Lung (tissue), 12 donors: Measurements from ENCODE around the gene PTPRE. TPM values are rescaled to one million over a fixed set of nuclear protein-coding genes. Genes with fewer than 3 reads are reported as not detected.

Experiments
- ATAC-seq: fragments of 200-7000 bp; cut with Tn5 transposase; one replicate; pipeline ENCODE4 v1.9.1; 2020; ENCODE audit warnings: moderate number of reproducible peaks; ENCODE audit not compliant: insufficient read depth, low FRiP score
- DNase-seq, 3 donors: peaks; one replicate each; pipeline ENCODE4 v3.0.0-alpha.2; 2013 to 2017
- H3K27ac ChIP-seq, 2 donors: one replicate each; pipeline ENCODE4 v1.5.1; 2013; ENCODE audit warnings: mild to moderate bottlenecking in 2 of 2, moderate library complexity in 2 of 2, control low read depth in 1 of 2, inconsistent platforms in 1 of 2, low read depth in 1 of 2, low read length in 1 of 2
- H3K27me3 ChIP-seq, 3 donors: one replicate each; pipeline ENCODE4 v1.5.1; 2013; ENCODE audit warnings: low read length in 2 of 3; ENCODE audit not compliant: control insufficient read depth in 3 of 3, insufficient read depth in 3 of 3
- H3K36me3 ChIP-seq, 4 donors: one replicate each; pipeline ENCODE4 v1.5.1; 2013; ENCODE audit warnings: low read length in 4 of 4, mild to moderate bottlenecking in 1 of 4, moderate library complexity in 1 of 4; ENCODE audit not compliant: control insufficient read depth in 4 of 4, insufficient read depth in 4 of 4
- H3K4me1 ChIP-seq, 5 donors: one replicate each; pipeline ENCODE4 v1.5.1; 2013; ENCODE audit warnings: low read length in 5 of 5, mild to moderate bottlenecking in 2 of 5, moderate library complexity in 1 of 5; ENCODE audit not compliant: control insufficient read depth in 5 of 5, insufficient read depth in 5 of 5
- H3K4me3 ChIP-seq: one replicate; pipeline ENCODE4 v1.5.1; 2013; ENCODE audit warnings: mild to moderate bottlenecking, control low read depth, moderate library complexity
- H3K9ac ChIP-seq, 2 donors: one replicate each; pipeline ENCODE4 v1.5.1; 2013; ENCODE audit warnings: low read length in 2 of 2, control low read depth in 1 of 2; ENCODE audit not compliant: insufficient read depth in 1 of 2
- H3K9me3 ChIP-seq, 4 donors: one replicate each; pipeline ENCODE4 v1.5.1; 2013; ENCODE audit warnings: low read length in 3 of 4, mild to moderate bottlenecking in 1 of 4, moderate library complexity in 1 of 4; ENCODE audit not compliant: control insufficient read depth in 4 of 4, insufficient read depth in 3 of 4
- CTCF ChIP-seq: IDR thresholded peaks from 2 replicates; pipeline ENCODE4 v1.5.1; 2012; ENCODE audit warnings: mild to moderate bottlenecking; ENCODE audit errors: control extremely low read depth, extremely low read depth
- WGBS, 2 donors: extraction: QIAGEN DNeasy Blood & Tissue Kit; methylation state at CpG; one replicate each; pipeline ENCODE4 v1.1.7; 2013; 5-methylcytosine and 5-hydroxymethylcytosine counted together
- polyA plus RNA-seq, 2 donors: library from polyadenylated mRNA; stranded (reverse); fragments of 200-250 nt; gene quantifications; one replicate each; pipeline ENCODE4 v1.2.1, GENCODE V29; 2013
- total RNA-seq, 2 donors: library from RNA; depleted of rRNA in 1 of 2; stranded (reverse); fragments of >200 nt in 1 of 2; gene quantifications; one replicate each; pipeline ENCODE4 v1.2.1, GENCODE V29; 2014 to 2021
- donor health status: control.
- donor health status: control.
- donor health status: Bipolar disorder and iron deficiency.
- donor health status: healthy.
- donor health status: DM: yes; HTN: yes; CAD: no.

The PTPRE gene
- total and polyA plus RNA-seq, 4 donors = 15.5 to 68.7 (median 36.5) TPM

GRCh38 chr10:128046953-128047290 is 140.0 kb downstream of the PTPRE start:
- H3K9ac ChIP-seq = no peak overlapping the region
- peak overlapping the region in 1 of 2 donors; percentile 87 for H3K27ac ChIP-seq

DNA sequence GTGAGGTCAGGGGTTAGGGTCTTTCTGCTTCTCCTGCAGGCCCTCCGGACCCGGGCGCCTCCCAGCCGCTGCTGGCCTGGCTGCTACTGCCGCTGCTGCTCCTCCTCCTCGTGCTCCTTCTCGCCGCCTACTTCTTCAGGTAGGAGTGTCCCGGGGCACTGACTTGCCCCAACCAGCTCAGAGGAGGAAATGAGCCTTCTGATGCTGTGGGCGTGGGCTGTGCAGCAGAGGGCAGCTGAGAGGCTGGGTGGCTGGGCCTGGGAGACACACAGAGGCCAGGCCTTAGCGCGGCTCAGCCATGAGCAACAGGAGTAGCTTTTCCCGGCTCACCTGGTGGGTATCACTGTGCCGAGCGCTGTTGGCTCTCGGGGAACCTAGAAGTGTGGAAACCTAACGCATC is 140.4 kb downstream of the PTPRE start:
- ATAC-seq = peak; percentile 92
- 7 to 16% methylated on average over 17 of the region's 17 CpGs for WGBS, 2 donors

More at GRCh38 chr10:128046953-128047290, 140.0 kb downstream of the PTPRE start:
- no peak for ATAC-seq
- no peak for TF ChIP-seq CTCF
- 71 to 77% methylated on average over 10 of the region's 10 CpGs for WGBS, 2 donors
- no peaks in the 10 kb centered on the region for H3K9me3 ChIP-seq
- H3K4me3 ChIP-seq = no peak overlapping the region
- peaks cover 0 to 2% (median 0%) of the 10 kb centered on the region in 3 donors for H3K27me3 ChIP-seq
- H3K4me1 ChIP-seq = peaks cover 11 to 32% (median 22%) of the 10 kb centered on the region in 5 donors
- H3K36me3 ChIP-seq = peaks cover 0 to 13% (median 0%) of the 10 kb centered on the region in 4 donors
- DNase-seq = no peak

DNA sequence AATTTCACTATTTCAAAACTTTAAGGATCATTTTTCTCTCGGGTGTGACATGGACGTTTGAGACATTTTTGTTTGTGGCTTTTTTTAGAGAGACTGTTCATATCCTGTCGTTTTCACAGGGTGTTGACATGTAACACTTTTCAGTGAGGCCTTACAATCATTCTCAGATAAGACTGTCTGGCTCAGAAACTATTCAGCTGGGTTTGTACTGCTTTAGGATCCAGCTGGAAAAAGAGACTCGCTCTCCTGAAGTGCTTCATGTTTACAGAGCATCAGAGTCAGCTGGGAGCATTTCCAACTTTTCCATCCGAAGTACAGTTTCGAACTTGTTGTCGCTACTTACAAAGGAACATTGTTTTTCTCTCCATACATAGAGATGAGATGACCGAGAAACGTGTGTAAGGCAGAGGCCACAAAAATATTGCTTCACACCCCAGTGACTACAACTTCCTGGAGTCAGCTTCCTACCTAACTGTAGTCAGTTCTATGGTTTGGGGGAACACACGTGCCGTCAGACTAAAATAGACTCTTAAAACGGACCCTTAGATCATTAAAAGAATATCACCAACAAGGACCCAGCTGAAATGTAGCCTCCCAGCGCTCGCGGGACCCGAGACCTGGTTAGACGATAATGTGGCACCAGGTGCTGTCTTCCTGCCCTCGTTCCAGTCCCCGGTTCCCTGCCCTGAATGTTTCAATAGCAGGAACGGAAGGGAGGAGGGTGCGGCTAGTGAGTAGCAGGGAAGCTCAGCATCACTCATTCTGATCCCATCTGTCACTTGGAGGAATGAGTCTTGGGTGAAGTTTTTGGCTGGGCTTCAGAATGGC is 141.3 kb downstream of the PTPRE start:
- no peaks in the 10 kb centered on the region for H3K9me3 ChIP-seq
- peaks cover 0 to 20% (median 0%) of the 10 kb centered on the region in 4 donors for H3K36me3 ChIP-seq
- TF ChIP-seq CTCF = no peak
- WGBS, 2 donors = 9 to 26% methylated on average over 21 of the region's 21 CpGs
- no peak overlapping the region for H3K4me3 ChIP-seq
- peaks cover 11 to 32% (median 22%) of the 10 kb centered on the region in 5 donors for H3K4me1 ChIP-seq
- ATAC-seq (peak; percentile 9), DNase-seq (peak; percentile 63 to 97 (median 89))
- peak overlapping the region in 1 of 2 donors; percentile 59 for H3K9ac ChIP-seq
- H3K27ac ChIP-seq = peak overlapping the region; percentile 65 to 87
- H3K27me3 ChIP-seq = peaks cover 0 to 2% (median 0%) of the 10 kb centered on the region in 3 donors

More for the DNA sequence above, 140.4 kb downstream of the PTPRE start:
- Histone ChIP-seq H3K27me3 (peaks cover 0 to 2% (median 0%) of the 10 kb centered on the region in 3 donors), H3K36me3 (peaks cover 0 to 14% (median 0%) of the 10 kb centered on the region in 4 donors), H3K4me1 (peaks cover 11 to 32% (median 22%) of the 10 kb centered on the region in 5 donors), H3K4me3 (peak overlapping the region; percentile 39), H3K9me3 (no peaks in the 10 kb centered on the region), H3K9ac (no peak overlapping the region), H3K27ac (peak overlapping the region; percentile 65 to 87)
- DNase-seq = peak; percentile 59 to 77 (median 67)
- no peak for TF ChIP-seq CTCF
